GM12878 (cell line): ENCODE measurements around the gene ARHGEF25. TPM values are rescaled to one million over a fixed set of nuclear protein-coding genes. Genes with fewer than 3 reads are reported as not detected.

Source experiments
- BACH1 ChIP-seq: fragments of 450-650 bp; IDR thresholded peaks from 2 replicates; pipeline ENCODE4 v1.6.1; 2017; ENCODE audit warnings: mild to moderate bottlenecking, borderline replicate concordance
- BHLHE40 ChIP-seq, 2 experiments: fragments of 450-650 bp in 1 of 2; IDR thresholded peaks; 2 replicates each; pipeline ENCODE4 v1.6.1; 2011 to 2017; ENCODE audit warnings: low read depth in 2 of 2, borderline replicate concordance in 1 of 2, improper control_type of control experiment in 1 of 2, low read length in 1 of 2, mild to moderate bottlenecking in 1 of 2
- CHD2 ChIP-seq: IDR thresholded peaks from 2 replicates; pipeline ENCODE4 v1.6.1; 2011; ENCODE audit warnings: low read depth, low read length, improper control_type of control experiment, borderline replicate concordance
- EED ChIP-seq: sonication (generic); IDR thresholded peaks from 2 replicates; pipeline ENCODE4 v1.6.1; 2016; ENCODE audit warnings: antibody characterized with exemption, low read depth
- EZH2 ChIP-seq: IDR thresholded peaks from 2 replicates; pipeline ENCODE4 v1.6.1; 2012; ENCODE audit warnings: low read depth, mild to moderate bottlenecking, control low read depth, inconsistent platforms, low read length, borderline replicate concordance; ENCODE audit not compliant: control insufficient read depth
- FOXK2 ChIP-seq: fragments of 450-650 bp; IDR thresholded peaks from 2 replicates; pipeline ENCODE4 v1.6.1; 2017; ENCODE audit warnings: mild to moderate bottlenecking, moderate library complexity
- FOXM1 ChIP-seq: IDR thresholded peaks from 2 replicates; pipeline ENCODE4 v1.6.1; 2012; ENCODE audit warnings: low read depth, mild to moderate bottlenecking, inconsistent platforms, low read length, moderate library complexity
- HDAC2 ChIP-seq: fragments of 200-600 bp; sonication (generic); IDR thresholded peaks from 2 replicates; pipeline ENCODE4 v1.6.1; 2017
- IKZF1 ChIP-seq: fragments of 450-650 bp; conservative IDR thresholded peaks from 2 replicates; pipeline ENCODE4 v1.6.1; 2017; ENCODE audit warnings: antibody characterized with exemption, mild to moderate bottlenecking
- IKZF2 ChIP-seq, 2 experiments: fragments of 450-650 bp; IDR thresholded peaks; 2 replicates each; pipeline ENCODE4 v1.6.1; 2017; ENCODE audit warnings: mild to moderate bottlenecking in 2 of 2, moderate library complexity in 2 of 2
- IRF4 ChIP-seq: IDR thresholded peaks from 2 replicates; pipeline ENCODE4 v1.6.1; 2011; ENCODE audit warnings: low read depth, low read length
- JUNB ChIP-seq: IDR thresholded peaks from 2 replicates; pipeline ENCODE4 v1.6.1; 2016; ENCODE audit warnings: antibody characterized with exemption, mild to moderate bottlenecking
- MEF2A ChIP-seq: IDR thresholded peaks from 2 replicates; pipeline ENCODE4 v1.6.1; 2011; ENCODE audit warnings: low read depth, mild to moderate bottlenecking, low read length, moderate library complexity; ENCODE audit not compliant: insufficient read depth
- NR2C2 ChIP-seq: IDR thresholded peaks from 2 replicates; pipeline ENCODE4 v1.6.1; 2011; ENCODE audit warnings: borderline replicate concordance, low read depth; ENCODE audit not compliant: control insufficient read depth, insufficient read length
- NR2F1 ChIP-seq: fragments of 450-650 bp; conservative IDR thresholded peaks from 2 replicates; pipeline ENCODE4 v1.6.1; 2017; ENCODE audit warnings: mild to moderate bottlenecking
- RAD21 ChIP-seq: IDR thresholded peaks from 2 replicates; pipeline ENCODE4 v1.6.1; 2011; ENCODE audit warnings: mild to moderate bottlenecking, low read depth, low read length, moderate library complexity; ENCODE audit not compliant: insufficient read depth
- TCF3 ChIP-seq: IDR thresholded peaks from 2 replicates; pipeline ENCODE4 v1.6.1; 2012; ENCODE audit warnings: low read depth, mild to moderate bottlenecking, low read length, borderline replicate concordance; ENCODE audit not compliant: insufficient read depth
- TCF7 ChIP-seq: IDR thresholded peaks from 2 replicates; pipeline ENCODE4 v1.6.1; 2014; ENCODE audit warnings: antibody characterized with exemption, borderline replicate concordance
- polyA plus RNA-seq, 11 experiments: library from polyadenylated mRNA; depleted of rRNA in 4 of 11; unstranded in 6 of 11; stranded (reverse) in 5 of 11; fragments of >200 nt; fragmentation: Nextera tagmentation in 4 of 11; fragmentation: Illumina TruSeq in 1 of 11; extraction: Ambion mirVana in 4 of 11; extraction: Trizol in 1 of 11; gene quantifications; 1 replicate in 1 of 11; 2 replicates in 10 of 11; pipeline versions ENCODE4 v1.2.1 to v1.2.3, GENCODE V29; 2011 to 2016; ENCODE audit warnings: inconsistent platforms in 2 of 11, missing spikeins in 2 of 11, low read depth in 1 of 11
- total RNA-seq, 4 experiments: library from RNA; depleted of rRNA in 3 of 4; stranded (reverse); fragments of >200 nt in 3 of 4; fragmentation: Illumina TruSeq in 1 of 4; extraction: Trizol in 1 of 4; gene quantifications; 2 replicates each; pipeline versions ENCODE4 v1.2.1 to v1.2.3, GENCODE V29; 2013 to 2021
- TF ChIP-seq, protein P1 (sequence below): fragments of 450-650 bp; IDR thresholded peaks from 2 replicates; pipeline ENCODE4 v1.6.1; 2016; ENCODE audit warnings: mild to moderate bottlenecking
- TF ChIP-seq, protein P2 (sequence below), 3 experiments: IDR thresholded peaks in 2 of 3; conservative IDR thresholded peaks in 1 of 3; 2 replicates each; pipeline ENCODE4 v1.5.1; 2011; ENCODE audit warnings: low read depth in 3 of 3, low read length in 3 of 3, mild to moderate bottlenecking in 3 of 3, control low read depth in 2 of 3, moderate library complexity in 2 of 3, inconsistent platforms in 1 of 3, mixed read lengths in 1 of 3; ENCODE audit not compliant: control insufficient read depth in 2 of 3, insufficient read depth in 1 of 3; ENCODE audit errors: extremely low read depth in 1 of 3
- TF ChIP-seq, protein P3 (sequence below): IDR thresholded peaks from 2 replicates; pipeline ENCODE4 v1.6.1; 2011; ENCODE audit warnings: mild to moderate bottlenecking, low read depth, low read length, moderate library complexity; ENCODE audit not compliant: insufficient replicate concordance
- TF ChIP-seq, protein P4 (sequence below): fragments of 450-650 bp; IDR thresholded peaks from 2 replicates; pipeline ENCODE4 v1.6.1; 2018; ENCODE audit warnings: borderline replicate concordance, mild to moderate bottlenecking; ENCODE audit not compliant: partially characterized antibody

ARHGEF25 gene
- total and polyA plus RNA-seq, 10 of the 15 experiments (the other 5 are each of a cell fraction or from before 2014, with no cell fraction given), result 0.08 to 4.5 (median 1.2) TPM; not detected in 3

DNA sequence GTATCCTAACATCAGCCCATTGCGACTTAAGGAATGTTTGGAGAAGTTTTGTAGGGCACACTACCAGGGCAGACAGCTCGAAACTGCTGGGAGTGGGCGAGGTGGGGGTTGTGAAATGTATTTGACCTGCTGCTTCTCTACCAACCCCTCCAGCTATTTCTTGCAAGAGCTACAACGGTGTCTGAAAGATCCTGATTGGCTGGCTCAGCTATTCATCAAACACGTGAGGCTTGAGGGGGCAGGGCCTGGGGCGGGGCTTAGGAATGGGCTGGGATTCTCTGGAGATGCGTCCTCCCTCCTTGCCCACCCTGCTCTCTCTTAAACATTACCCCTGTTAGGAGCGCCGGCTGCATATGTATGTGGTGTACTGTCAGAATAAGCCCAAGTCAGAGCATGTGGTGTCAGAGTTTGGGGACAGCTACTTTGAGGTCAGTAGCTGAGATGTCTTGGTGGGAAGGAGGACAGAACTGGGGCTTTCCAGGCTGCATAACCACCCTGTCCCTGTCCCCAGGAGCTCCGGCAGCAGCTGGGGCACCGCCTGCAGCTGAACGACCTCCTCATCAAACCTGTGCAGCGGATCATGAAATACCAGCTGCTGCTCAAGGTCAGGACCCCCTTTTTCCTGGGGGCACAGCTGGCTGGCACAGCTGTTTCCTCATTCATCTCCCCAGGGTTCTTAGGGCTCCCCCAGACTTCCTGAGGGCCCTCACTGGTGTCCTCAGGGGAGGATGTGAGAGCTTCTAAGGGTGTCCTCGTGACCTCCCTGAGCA is 3.1 kb downstream of the ARHGEF25 start (continued):
- TF ChIP-seq NR2C2, result no peak
- TF ChIP-seq IKZF1, result peak; percentile 51
- no peak for TF ChIP-seq FOXM1
- no peak for TF ChIP-seq MEF2A
- peak; percentile 63; the same call in 1 of the 2 replicates for TF ChIP-seq TCF3
- TF ChIP-seq CHD2, result no peak
- 0 out of 4 replicates have a peak, but pooled peaks of 1 of the 2 experiments have one; percentile 31 for TF ChIP-seq BHLHE40 (IDR thresholded peaks at IDR 0.05; ENCODE audit: borderline replicate concordance in 1 of 2, low read depth in 2 of 2, low read length in 1 of 2)
- no peak for TF ChIP-seq HDAC2
- no peak for TF ChIP-seq JUNB
- no peak for TF ChIP-seq IRF4
- TF ChIP-seq, protein P1, sequence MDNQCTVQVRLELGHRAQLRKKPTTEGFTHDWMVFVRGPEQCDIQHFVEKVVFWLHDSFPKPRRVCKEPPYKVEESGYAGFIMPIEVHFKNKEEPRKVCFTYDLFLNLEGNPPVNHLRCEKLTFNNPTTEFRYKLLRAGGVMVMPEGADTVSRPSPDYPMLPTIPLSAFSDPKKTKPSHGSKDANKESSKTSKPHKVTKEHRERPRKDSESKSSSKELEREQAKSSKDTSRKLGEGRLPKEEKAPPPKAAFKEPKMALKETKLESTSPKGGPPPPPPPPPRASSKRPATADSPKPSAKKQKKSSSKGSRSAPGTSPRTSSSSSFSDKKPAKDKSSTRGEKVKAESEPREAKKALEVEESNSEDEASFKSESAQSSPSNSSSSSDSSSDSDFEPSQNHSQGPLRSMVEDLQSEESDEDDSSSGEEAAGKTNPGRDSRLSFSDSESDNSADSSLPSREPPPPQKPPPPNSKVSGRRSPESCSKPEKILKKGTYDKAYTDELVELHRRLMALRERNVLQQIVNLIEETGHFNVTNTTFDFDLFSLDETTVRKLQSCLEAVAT, result no peak
- TF ChIP-seq EED, result no peak
- no peak for TF ChIP-seq EZH2
- no peak for TF ChIP-seq TCF7
- 0 out of 2 replicates have a peak, but pooled peaks have one; percentile 60 for TF ChIP-seq NR2F1
- TF ChIP-seq BACH1, result no peak
- TF ChIP-seq, protein P2, sequence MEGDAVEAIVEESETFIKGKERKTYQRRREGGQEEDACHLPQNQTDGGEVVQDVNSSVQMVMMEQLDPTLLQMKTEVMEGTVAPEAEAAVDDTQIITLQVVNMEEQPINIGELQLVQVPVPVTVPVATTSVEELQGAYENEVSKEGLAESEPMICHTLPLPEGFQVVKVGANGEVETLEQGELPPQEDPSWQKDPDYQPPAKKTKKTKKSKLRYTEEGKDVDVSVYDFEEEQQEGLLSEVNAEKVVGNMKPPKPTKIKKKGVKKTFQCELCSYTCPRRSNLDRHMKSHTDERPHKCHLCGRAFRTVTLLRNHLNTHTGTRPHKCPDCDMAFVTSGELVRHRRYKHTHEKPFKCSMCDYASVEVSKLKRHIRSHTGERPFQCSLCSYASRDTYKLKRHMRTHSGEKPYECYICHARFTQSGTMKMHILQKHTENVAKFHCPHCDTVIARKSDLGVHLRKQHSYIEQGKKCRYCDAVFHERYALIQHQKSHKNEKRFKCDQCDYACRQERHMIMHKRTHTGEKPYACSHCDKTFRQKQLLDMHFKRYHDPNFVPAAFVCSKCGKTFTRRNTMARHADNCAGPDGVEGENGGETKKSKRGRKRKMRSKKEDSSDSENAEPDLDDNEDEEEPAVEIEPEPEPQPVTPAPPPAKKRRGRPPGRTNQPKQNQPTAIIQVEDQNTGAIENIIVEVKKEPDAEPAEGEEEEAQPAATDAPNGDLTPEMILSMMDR (IDR thresholded peaks at IDR 0.05 in 2 of 3, conservative IDR thresholded peaks at IDR 0.05 in 1 of 3; ENCODE audit: control insufficient read depth in 2 of 3, extremely low read depth in 1 of 3, insufficient read depth in 1 of 3, low read depth in 3 of 3, low read length in 3 of 3), result no peak
- no peak for TF ChIP-seq RAD21
- TF ChIP-seq, protein P3, sequence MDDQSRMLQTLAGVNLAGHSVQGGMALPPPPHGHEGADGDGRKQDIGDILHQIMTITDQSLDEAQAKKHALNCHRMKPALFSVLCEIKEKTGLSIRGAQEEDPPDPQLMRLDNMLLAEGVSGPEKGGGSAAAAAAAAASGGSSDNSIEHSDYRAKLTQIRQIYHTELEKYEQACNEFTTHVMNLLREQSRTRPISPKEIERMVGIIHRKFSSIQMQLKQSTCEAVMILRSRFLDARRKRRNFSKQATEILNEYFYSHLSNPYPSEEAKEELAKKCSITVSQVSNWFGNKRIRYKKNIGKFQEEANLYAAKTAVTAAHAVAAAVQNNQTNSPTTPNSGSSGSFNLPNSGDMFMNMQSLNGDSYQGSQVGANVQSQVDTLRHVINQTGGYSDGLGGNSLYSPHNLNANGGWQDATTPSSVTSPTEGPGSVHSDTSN, result peak; percentile 90
- TF ChIP-seq, protein P4, sequence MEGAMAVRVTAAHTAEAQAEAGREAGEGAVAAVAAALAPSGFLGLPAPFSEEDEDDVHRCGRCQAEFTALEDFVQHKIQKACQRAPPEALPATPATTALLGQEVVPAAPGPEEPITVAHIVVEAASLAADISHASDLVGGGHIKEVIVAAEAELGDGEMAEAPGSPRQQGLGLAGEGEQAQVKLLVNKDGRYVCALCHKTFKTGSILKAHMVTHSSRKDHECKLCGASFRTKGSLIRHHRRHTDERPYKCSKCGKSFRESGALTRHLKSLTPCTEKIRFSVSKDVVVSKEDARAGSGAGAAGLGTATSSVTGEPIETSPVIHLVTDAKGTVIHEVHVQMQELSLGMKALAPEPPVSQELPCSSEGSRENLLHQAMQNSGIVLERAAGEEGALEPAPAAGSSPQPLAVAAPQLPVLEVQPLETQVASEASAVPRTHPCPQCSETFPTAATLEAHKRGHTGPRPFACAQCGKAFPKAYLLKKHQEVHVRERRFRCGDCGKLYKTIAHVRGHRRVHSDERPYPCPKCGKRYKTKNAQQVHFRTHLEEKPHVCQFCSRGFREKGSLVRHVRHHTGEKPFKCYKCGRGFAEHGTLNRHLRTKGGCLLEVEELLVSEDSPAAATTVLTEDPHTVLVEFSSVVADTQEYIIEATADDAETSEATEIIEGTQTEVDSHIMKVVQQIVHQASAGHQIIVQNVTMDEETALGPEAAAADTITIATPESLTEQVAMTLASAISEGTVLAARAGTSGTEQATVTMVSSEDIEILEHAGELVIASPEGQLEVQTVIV, result no peak
- no peak for TF ChIP-seq FOXK2
- 0 out of 4 replicates have a peak, but pooled peaks of 1 of the 2 experiments have one; percentile 26 for TF ChIP-seq IKZF2 (IDR thresholded peaks at IDR 0.05)
